ENCODE results near the gene CCDC12. TPM values are rescaled to one million over a fixed set of nuclear protein-coding genes. Genes with fewer than 3 reads are reported as not detected.

The CCDC12 gene
- total and polyA plus RNA-seq, 9 of the 15 experiments (the other 6 are each of a cell fraction or from before 2014, with no cell fraction given): 8.9 to 201 (median 86.9) TPM

DNA sequence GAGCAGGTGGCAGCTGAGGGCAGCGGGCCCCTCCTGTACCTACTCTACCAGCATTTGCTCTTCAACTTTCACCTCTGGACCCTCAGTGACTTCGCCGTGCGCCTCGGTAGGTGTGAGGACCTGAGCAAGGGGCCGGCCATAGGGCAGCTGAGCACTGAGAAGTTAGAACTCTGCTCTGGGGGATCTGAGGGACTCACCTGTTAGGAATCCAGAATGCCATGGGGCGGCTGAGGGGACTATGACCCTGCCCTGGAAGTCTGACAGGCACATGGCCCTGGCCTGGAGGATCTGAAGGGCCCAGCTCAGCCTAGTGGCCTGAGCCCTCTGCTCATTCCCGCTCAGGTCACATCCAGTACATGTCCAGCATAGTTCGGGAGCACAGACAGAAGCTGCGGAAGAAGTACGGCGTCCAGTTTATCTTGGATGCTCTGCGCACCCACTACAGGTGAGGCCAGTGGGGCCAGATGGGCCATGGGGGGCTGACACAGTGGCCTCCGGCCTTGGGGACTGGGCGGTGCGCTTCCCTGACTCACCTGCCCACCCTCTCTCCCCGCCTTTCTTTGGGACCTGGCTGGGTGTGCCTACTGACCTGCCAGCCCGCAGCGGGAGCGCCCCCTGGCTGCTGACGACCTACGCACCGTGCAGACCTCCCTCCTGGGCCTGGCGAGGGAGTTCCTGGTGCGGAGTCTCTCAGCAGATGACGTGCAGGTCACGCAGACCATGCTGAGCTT, 21.7 kb upstream of the CCDC12 start (continued):
- TF ChIP-seq, protein P1, sequence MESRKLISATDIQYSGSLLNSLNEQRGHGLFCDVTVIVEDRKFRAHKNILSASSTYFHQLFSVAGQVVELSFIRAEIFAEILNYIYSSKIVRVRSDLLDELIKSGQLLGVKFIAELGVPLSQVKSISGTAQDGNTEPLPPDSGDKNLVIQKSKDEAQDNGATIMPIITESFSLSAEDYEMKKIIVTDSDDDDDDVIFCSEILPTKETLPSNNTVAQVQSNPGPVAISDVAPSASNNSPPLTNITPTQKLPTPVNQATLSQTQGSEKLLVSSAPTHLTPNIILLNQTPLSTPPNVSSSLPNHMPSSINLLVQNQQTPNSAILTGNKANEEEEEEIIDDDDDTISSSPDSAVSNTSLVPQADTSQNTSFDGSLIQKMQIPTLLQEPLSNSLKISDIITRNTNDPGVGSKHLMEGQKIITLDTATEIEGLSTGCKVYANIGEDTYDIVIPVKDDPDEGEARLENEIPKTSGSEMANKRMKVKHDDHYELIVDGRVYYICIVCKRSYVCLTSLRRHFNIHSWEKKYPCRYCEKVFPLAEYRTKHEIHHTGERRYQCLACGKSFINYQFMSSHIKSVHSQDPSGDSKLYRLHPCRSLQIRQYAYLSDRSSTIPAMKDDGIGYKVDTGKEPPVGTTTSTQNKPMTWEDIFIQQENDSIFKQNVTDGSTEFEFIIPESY (CRISPR knock-in tag; IDR thresholded peaks at IDR 0.05): peak; percentile 97
- 0 out of 2 replicates have a peak, but pooled peaks have one; percentile 46 for TF ChIP-seq CBX5 (IDR thresholded peaks at IDR 0.05; ENCODE audit: borderline replicate concordance, low read depth)
- TF ChIP-seq NCOA1 (IDR thresholded peaks at IDR 0.05; ENCODE audit: low read depth): no peak
- TF ChIP-seq HMGN3 (IDR thresholded peaks at IDR 0.05; ENCODE audit: borderline replicate concordance, extremely low read depth, insufficient read length, low read depth, low read length): peak; percentile 58
- TF ChIP-seq CTBP1 (IDR thresholded peaks at IDR 0.05; ENCODE audit: borderline replicate concordance): peak; percentile 63
- TF ChIP-seq XRCC5 (IDR thresholded peaks at IDR 0.05; ENCODE audit: low read depth, low read length): peak; percentile 85
- peak; percentile 87 for TF ChIP-seq PCBP1 (IDR thresholded peaks at IDR 0.05; ENCODE audit: low read depth, low read length, poor library complexity, severe bottlenecking)
- peak; percentile 72; the same call in 1 of the 2 replicates for TF ChIP-seq GABPB1 (CRISPR knock-in tag; IDR thresholded peaks at IDR 0.05)
